Osteoblast (primary cell): ENCODE data around the gene ACER3. TPM values are rescaled to one million over a fixed set of nuclear protein-coding genes. Genes with fewer than 3 reads are reported as not detected.

Experiments used
- DNase-seq: peaks from one replicate; pipeline ENCODE4 v3.0.0; 2011; ENCODE audit warnings: low spot score, mixed read lengths; ENCODE audit not compliant: insufficient read length; ENCODE audit errors: missing footprints
- H2AFZ ChIP-seq: 2 replicates; pipeline ENCODE4 v1.6.0; 2011; ENCODE audit warnings: mild to moderate bottlenecking, low read length
- H3K27ac ChIP-seq: 2 replicates; pipeline ENCODE4 v1.5.1; 2011; ENCODE audit warnings: mild to moderate bottlenecking, low read depth, low read length, moderate library complexity
- H3K27me3 ChIP-seq: 2 replicates; pipeline ENCODE4 v1.6.0; 2012; ENCODE audit warnings: mild to moderate bottlenecking, control low read depth, inconsistent platforms, low read length, moderate library complexity; ENCODE audit not compliant: insufficient read depth
- H3K36me3 ChIP-seq: 2 replicates; pipeline ENCODE4 v1.5.1; 2011; ENCODE audit warnings: mild to moderate bottlenecking, low read length, control low read depth, moderate library complexity; ENCODE audit not compliant: insufficient read depth
- H3K4me1 ChIP-seq: 2 replicates; pipeline ENCODE4 v1.5.1; 2011; ENCODE audit warnings: mild to moderate bottlenecking, low read length, control low read depth, moderate library complexity; ENCODE audit not compliant: insufficient read depth
- H3K4me2 ChIP-seq: 2 replicates; pipeline ENCODE4 v1.6.0; 2011; ENCODE audit warnings: mild to moderate bottlenecking, low read length; ENCODE audit not compliant: insufficient read depth
- H3K4me3 ChIP-seq: fragments of 200-600 bp; sonication (generic); 3 replicates; pipeline ENCODE4 v1.5.1; 2012; ENCODE audit warnings: mild to moderate bottlenecking, low read length, inconsistent platforms; ENCODE audit not compliant: insufficient read depth
- H3K79me2 ChIP-seq: 2 replicates; pipeline ENCODE4 v1.6.0; 2012; ENCODE audit warnings: mild to moderate bottlenecking, low read length, control low read depth, inconsistent platforms; ENCODE audit not compliant: insufficient read depth
- H3K9me3 ChIP-seq: 2 replicates; pipeline ENCODE4 v1.5.1; 2011; ENCODE audit warnings: low read depth, low read length, control low read depth
- H4K20me1 ChIP-seq: 2 replicates; pipeline ENCODE4 v1.6.0; 2012; ENCODE audit warnings: mild to moderate bottlenecking, low read length, control low read depth; ENCODE audit not compliant: insufficient read depth
- total RNA-seq: library from RNA; depleted of rRNA; stranded (reverse); fragments of >200 nt; gene quantifications from 2 replicates; pipeline ENCODE4 v1.2.3, GENCODE V29; 2012
- TF ChIP-seq, protein P1 (sequence below): IDR thresholded peaks from 2 replicates; pipeline ENCODE4 v1.5.1; 2011; ENCODE audit warnings: mild to moderate bottlenecking, low read depth, low read length, moderate library complexity; ENCODE audit errors: extremely low read depth

The ACER3 gene
- total RNA-seq, 1 donor: 9.8 TPM

DNA sequence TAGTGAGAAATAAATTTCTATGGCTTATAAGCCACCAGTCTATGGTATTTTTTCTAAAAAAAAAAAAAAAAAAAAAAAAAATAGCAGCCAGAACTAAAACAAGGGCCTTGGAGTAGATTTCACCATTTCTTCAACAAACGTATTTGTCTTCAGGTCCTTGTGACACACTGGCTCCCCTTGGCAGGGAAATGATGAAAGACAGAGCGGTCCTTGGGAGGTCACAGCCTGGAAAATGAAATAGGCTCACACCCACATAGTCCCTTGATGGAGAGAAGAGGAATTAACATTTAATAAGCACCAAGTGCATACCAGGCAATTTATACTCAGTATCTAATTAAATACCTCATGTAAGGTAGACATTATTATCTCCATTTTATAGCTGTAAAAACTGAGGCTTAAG lies 25.7 kb upstream of the ACER3 start:
- no peaks in the 10 kb centered on the region for H3K9me3 ChIP-seq
- TF ChIP-seq, protein P1, sequence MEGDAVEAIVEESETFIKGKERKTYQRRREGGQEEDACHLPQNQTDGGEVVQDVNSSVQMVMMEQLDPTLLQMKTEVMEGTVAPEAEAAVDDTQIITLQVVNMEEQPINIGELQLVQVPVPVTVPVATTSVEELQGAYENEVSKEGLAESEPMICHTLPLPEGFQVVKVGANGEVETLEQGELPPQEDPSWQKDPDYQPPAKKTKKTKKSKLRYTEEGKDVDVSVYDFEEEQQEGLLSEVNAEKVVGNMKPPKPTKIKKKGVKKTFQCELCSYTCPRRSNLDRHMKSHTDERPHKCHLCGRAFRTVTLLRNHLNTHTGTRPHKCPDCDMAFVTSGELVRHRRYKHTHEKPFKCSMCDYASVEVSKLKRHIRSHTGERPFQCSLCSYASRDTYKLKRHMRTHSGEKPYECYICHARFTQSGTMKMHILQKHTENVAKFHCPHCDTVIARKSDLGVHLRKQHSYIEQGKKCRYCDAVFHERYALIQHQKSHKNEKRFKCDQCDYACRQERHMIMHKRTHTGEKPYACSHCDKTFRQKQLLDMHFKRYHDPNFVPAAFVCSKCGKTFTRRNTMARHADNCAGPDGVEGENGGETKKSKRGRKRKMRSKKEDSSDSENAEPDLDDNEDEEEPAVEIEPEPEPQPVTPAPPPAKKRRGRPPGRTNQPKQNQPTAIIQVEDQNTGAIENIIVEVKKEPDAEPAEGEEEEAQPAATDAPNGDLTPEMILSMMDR: no peak
- H3K36me3 ChIP-seq: no peaks in the 10 kb centered on the region
- no peak overlapping the region for H3K4me3 ChIP-seq
- H3K4me2 ChIP-seq: no peak overlapping the region
- peaks cover 33% of the 10 kb centered on the region for H3K27me3 ChIP-seq
- peaks cover 8% of the 10 kb centered on the region for H3K4me1 ChIP-seq
- H3K79me2 ChIP-seq: no peaks in the 10 kb centered on the region
- no peaks in the 10 kb centered on the region for H4K20me1 ChIP-seq
- no peak for DNase-seq
- H3K27ac ChIP-seq: no peak overlapping the region
- no peak overlapping the region for H2AFZ ChIP-seq

DNA sequence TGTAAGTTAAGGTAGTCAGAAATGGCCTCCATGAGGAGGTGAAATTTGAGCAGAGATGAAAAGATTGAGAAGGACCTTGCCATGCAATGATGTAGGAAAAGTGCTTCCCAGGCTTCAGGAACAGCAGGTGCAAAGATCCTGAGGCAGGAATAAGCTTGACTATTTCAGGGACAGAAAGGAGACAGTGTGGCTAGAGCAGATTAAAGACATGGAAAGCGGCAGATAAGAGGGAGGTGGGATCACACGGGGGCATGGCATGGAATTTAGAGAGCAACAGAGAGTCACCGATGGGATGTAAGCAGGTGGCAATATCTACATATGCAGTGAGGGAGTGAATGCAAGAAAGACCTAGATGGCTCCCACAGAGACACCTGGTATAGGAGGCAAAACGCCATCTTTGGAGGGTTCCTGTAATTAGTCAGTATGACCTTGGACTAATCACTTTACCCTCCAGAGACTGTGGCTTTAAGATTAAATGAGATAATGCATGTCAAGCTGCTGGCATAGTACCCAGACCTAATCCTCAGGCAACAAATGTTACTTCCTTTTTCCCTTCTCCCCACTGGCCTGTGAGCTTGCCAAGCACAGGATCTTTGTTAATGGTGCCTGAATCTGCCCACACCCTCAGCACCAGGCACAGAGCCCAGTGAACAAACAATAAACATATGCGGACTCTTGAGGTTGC lies 24.6 kb upstream of the ACER3 start:
- DNase-seq: no peak
- H3K27me3 ChIP-seq: peaks cover 33% of the 10 kb centered on the region
- TF ChIP-seq, protein P1: no peak
- H3K4me1 ChIP-seq: no peaks in the 10 kb centered on the region
- no peak overlapping the region for H3K27ac ChIP-seq
- H3K9me3 ChIP-seq: no peaks in the 10 kb centered on the region
- H3K4me3 ChIP-seq: no peak overlapping the region
- H3K36me3 ChIP-seq: no peaks in the 10 kb centered on the region
- H3K4me2 ChIP-seq: no peak overlapping the region
- no peak overlapping the region for H2AFZ ChIP-seq
- H3K79me2 ChIP-seq: no peaks in the 10 kb centered on the region
- H4K20me1 ChIP-seq: no peaks in the 10 kb centered on the region

DNA sequence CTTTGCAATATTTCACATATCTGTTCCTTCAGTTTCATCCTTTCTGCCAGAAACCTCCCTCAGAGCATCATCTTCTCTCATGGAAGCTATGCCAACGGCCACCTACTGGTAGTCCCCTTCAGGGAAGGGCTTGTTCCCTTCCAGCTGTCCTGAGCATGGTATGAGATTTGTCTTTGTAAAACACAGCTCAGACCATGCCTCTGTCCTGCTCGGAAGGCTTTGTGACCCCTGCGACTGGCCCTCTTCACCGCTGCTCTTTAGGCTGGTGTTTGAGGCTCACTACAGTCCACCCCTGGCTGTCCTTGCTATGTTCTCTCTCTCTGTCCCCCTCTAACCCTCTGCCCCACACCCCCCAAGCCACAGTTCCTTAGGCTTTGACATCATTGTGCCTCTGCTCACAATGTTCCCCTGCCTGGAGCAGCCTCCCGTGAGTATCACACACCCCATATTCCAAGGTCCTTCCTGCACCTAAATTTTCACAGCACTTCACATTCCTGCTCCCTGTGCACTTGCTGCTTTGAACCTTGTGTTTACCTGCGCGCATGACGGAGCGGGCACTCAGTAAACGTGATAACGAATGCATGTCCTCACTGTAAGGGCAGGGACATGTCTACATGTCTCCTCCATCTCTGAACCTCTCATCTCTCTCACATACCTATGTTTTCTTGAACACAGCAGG lies 24.0 kb upstream of the ACER3 start:
- no peaks in the 10 kb centered on the region for H3K4me1 ChIP-seq
- no peak for DNase-seq
- H3K79me2 ChIP-seq: no peaks in the 10 kb centered on the region
- no peak overlapping the region for H2AFZ ChIP-seq
- H3K4me2 ChIP-seq: no peak overlapping the region
- H4K20me1 ChIP-seq: no peaks in the 10 kb centered on the region
- H3K27ac ChIP-seq: no peak overlapping the region
- H3K36me3 ChIP-seq: no peaks in the 10 kb centered on the region
- no peak overlapping the region for H3K4me3 ChIP-seq
- no peaks in the 10 kb centered on the region for H3K9me3 ChIP-seq
- TF ChIP-seq, protein P1: peak; percentile 15
- peaks cover 33% of the 10 kb centered on the region for H3K27me3 ChIP-seq
